ENCODE results near the gene LPIN3. TPM values are rescaled to one million over a fixed set of nuclear protein-coding genes. Genes with fewer than 3 reads are reported as not detected.

LPIN3 gene
- total RNA-seq, 1 experiment from 2014 or later = 32.6 TPM

GRCh38 chr20:41352106-41352505 is 11.5 kb downstream of the LPIN3 start:
- peaks cover 6% of the 10 kb centered on the region for H3K36me3 Mint-ChIP-seq (ENCODE audit: insufficient read depth, unreplicated experiment)
- peak in 1 of 2 experiments; percentile 47 for DNase-seq
- CTCF ChIA-PET = interaction anchor here (0.6 to 1.4 kb wide), 5 partner anchors 10 to 101 kb away, joined by 3 to 5 read pairs (median 3); partner anchors contain the start of gene LPIN3
- H3K4me1 Mint-ChIP-seq (ENCODE audit: low read depth, unreplicated experiment) = no peaks in the 10 kb centered on the region
- Histone ChIP-seq H3K4me1 (no peaks in the 10 kb centered on the region), H3K4me3 (ENCODE audit: low read depth, low read length) (no peak overlapping the region), H3K9me3 (no peaks in the 10 kb centered on the region), H3K36me3 (ENCODE audit: control insufficient read depth, insufficient read depth, low read length) (peaks cover 5% of the 10 kb centered on the region; the same call in 1 of the 2 replicates), H3K27me3 (replicated peaks; ENCODE audit: control insufficient read depth, insufficient read depth, low read length) (no peaks in the 10 kb centered on the region)
- H3K27me3 Mint-ChIP-seq (ENCODE audit: insufficient read depth, unreplicated experiment) = no peaks in the 10 kb centered on the region
- H3K27ac Mint-ChIP-seq (ENCODE audit: unreplicated experiment) = no peak overlapping the region
- no TSS peak for BruUV-seq (replicated peaks)
- POLR2A ChIA-PET = no interaction called here
- no peak overlapping the region for H3K4me3 Mint-ChIP-seq (ENCODE audit: unreplicated experiment)
- intact Hi-C loops (cut with micrococcal nuclease; ENCODE audit: unreplicated experiment) = no loop called here
- H3K9me3 Mint-ChIP-seq (ENCODE audit: unreplicated experiment) = no peaks in the 10 kb centered on the region
- peak; percentile 27 to 33 for TF ChIP-seq CTCF (IDR thresholded peaks at IDR 0.05; ENCODE audit: insufficient read depth in 1 of 2, low read depth in 1 of 2, low read length in 1 of 2, severe bottlenecking in 1 of 2, unreplicated experiment in 1 of 2)

DNA sequence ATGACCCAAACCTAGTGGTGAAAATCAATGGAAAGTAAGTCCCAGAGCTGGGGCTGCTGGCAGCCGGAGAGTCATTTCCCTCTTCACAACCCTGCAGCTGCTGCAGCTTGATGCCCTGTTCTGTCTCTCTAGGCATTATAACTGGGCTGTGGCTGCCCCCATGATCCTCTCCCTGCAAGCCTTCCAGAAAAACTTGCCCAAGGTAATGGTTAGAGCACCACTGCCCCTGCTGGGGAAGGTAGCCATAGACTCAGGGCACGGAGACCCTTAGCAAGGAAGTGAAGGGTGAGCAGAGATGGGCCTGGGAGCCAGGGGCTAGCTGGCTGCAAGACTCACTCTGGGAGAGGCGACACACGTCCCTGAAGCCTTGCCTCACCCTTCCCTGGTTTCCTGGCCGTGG is 12.0 kb downstream of the LPIN3 start:
- Histone ChIP-seq H3K27me3 (replicated peaks; ENCODE audit: control insufficient read depth, insufficient read depth, low read length) (no peaks in the 10 kb centered on the region), H3K4me3 (ENCODE audit: low read depth, low read length) (no peak overlapping the region), H3K36me3 (ENCODE audit: control insufficient read depth, insufficient read depth, low read length) (peaks cover 5% of the 10 kb centered on the region; the same call in 1 of the 2 replicates), H3K9me3 (no peaks in the 10 kb centered on the region), H3K4me1 (no peaks in the 10 kb centered on the region)
- Mint-ChIP-seq H3K27me3 (ENCODE audit: insufficient read depth, unreplicated experiment) (no peaks in the 10 kb centered on the region), H3K9me3 (ENCODE audit: unreplicated experiment) (no peaks in the 10 kb centered on the region), H3K27ac (ENCODE audit: unreplicated experiment) (no peak overlapping the region), H3K4me1 (ENCODE audit: low read depth, unreplicated experiment) (no peaks in the 10 kb centered on the region), H3K4me3 (ENCODE audit: unreplicated experiment) (no peak overlapping the region), H3K36me3 (ENCODE audit: insufficient read depth, unreplicated experiment) (peaks cover 6% of the 10 kb centered on the region)
- peak in 1 of 2 experiments; percentile 7 for TF ChIP-seq CTCF (IDR thresholded peaks at IDR 0.05; ENCODE audit: insufficient read depth in 1 of 2, low read depth in 1 of 2, low read length in 1 of 2, severe bottlenecking in 1 of 2, unreplicated experiment in 1 of 2)
- POLR2A ChIA-PET = no interaction called here
- intact Hi-C loops (cut with micrococcal nuclease; ENCODE audit: unreplicated experiment) = no loop called here
- no TSS peak for BruUV-seq (replicated peaks)
- CTCF ChIA-PET = interaction anchor here (0.5 to 1.9 kb wide), 4 partner anchors 9 to 234 kb away, joined by 3 to 5 read pairs (median 4); partner anchors contain the start of gene LPIN3
- DNase-seq = no peak

DNA sequence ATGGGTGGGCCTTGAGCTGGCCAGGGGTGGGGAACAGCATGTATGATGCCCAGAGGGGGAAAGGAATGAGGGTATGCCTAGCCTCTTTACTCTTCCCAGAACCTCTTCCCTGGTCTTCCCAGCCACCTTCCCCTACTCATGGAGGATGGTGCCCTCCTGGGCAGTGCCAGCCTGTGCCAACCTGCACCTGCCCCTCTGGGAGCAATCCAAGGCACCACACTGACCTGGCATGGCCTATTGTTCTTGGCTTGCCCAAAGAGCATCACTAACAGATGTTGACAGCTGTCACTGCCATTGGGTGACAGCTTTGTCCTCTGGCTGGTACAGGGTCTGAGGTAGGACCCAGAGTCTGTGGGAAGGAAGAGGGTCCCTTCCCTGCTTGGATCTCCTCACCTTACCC is 12.9 kb downstream of the LPIN3 start:
- Histone ChIP-seq H3K27me3 (replicated peaks; ENCODE audit: control insufficient read depth, insufficient read depth, low read length) (no peaks in the 10 kb centered on the region), H3K4me3 (ENCODE audit: low read depth, low read length) (no peak overlapping the region), H3K4me1 (no peaks in the 10 kb centered on the region), H3K36me3 (ENCODE audit: control insufficient read depth, insufficient read depth, low read length) (peaks cover 5% of the 10 kb centered on the region), H3K9me3 (no peaks in the 10 kb centered on the region)
- TF ChIP-seq CTCF (IDR thresholded peaks at IDR 0.05; ENCODE audit: insufficient read depth in 1 of 2, low read depth in 1 of 2, low read length in 1 of 2, severe bottlenecking in 1 of 2, unreplicated experiment in 1 of 2) = no peak
- no peak for DNase-seq
- H3K27ac Mint-ChIP-seq (ENCODE audit: unreplicated experiment) = no peak overlapping the region
- no peak overlapping the region for H3K4me3 Mint-ChIP-seq (ENCODE audit: unreplicated experiment)
- no peaks in the 10 kb centered on the region for H3K27me3 Mint-ChIP-seq (ENCODE audit: insufficient read depth, unreplicated experiment)
- ChIA-PET POLR2A (interaction anchor here (0.6 kb wide), 1 partner anchor 13 kb away, joined by 8 read pairs; no protein-coding TSS in a partner anchor), CTCF (interaction anchor here (0.6 to 1.9 kb wide), 3 partner anchors 13 to 160 kb away, joined by 3 to 9 read pairs (median 5); partner anchors contain the start of gene LPIN3)
- H3K36me3 Mint-ChIP-seq (ENCODE audit: insufficient read depth, unreplicated experiment) = peaks cover 6% of the 10 kb centered on the region
- intact Hi-C loops (cut with micrococcal nuclease; ENCODE audit: unreplicated experiment) = no loop called here
- H3K9me3 Mint-ChIP-seq (ENCODE audit: unreplicated experiment) = no peaks in the 10 kb centered on the region
- no TSS peak for BruUV-seq (replicated peaks)
- no peaks in the 10 kb centered on the region for H3K4me1 Mint-ChIP-seq (ENCODE audit: low read depth, unreplicated experiment)
